ENCODE data around the gene NR6A1. TPM values are rescaled to one million over a fixed set of nuclear protein-coding genes. Genes with fewer than 3 reads are reported as not detected.
A peak's percentile ranks its signal among the peaks of the same experiment; 100 is the strongest.

The NR6A1 gene
- 1.2 TPM for total RNA-seq

GRCh38 chr9:124771021-124771866 is at the start of gene NR6A1:
NR6A1 (minus strand) TSS chr9:124771311.
- DNase-seq (ENCODE audit: extremely low spot score in 2 of 2), result no peak
- Histone ChIP-seq H3K4me3 (peak within 1 kb of the TSS; percentile 57 to 79), H3K27me3 (no peaks in the 10 kb centered on the region), H3K36me3 (no peaks in the 10 kb centered on the region), H3K9me3 (no peaks in the 10 kb centered on the region), H3K4me1 (peaks cover 26% of the 10 kb centered on the region), H3K27ac (peak within 1 kb of the TSS; percentile 73)
- peak; percentile 80 to 91 for TF ChIP-seq POLR2AphosphoS5 (IDR thresholded peaks at IDR 0.05; ENCODE audit: insufficient read depth in 1 of 2, low read depth in 1 of 2)
- no peak for TF ChIP-seq POLR2A (IDR thresholded peaks at IDR 0.05)
- peak in 2 of 3 experiments; percentile 8 to 24 for TF ChIP-seq CTCF (IDR thresholded peaks at IDR 0.05)
- intact Hi-C loops (cut with DNase I), result loop anchor here (5.0 to 10.0 kb wide), 2 partner anchors 66 to 374 kb away; partner anchors contain the start of gene SCAI

- H3K27me3 ChIP-seq, result no peaks in the 10 kb centered on the region
- H3K4me1 ChIP-seq, result peaks cover 30% of the 10 kb centered on the region
- no peaks in the 10 kb centered on the region for H3K36me3 ChIP-seq
- intact Hi-C loops (cut with DNase I), result no loop called here
- DNase-seq (ENCODE audit: extremely low spot score in 2 of 2), result no peak
- H3K4me3 ChIP-seq, result no peak overlapping the region
- no peaks in the 10 kb centered on the region for H3K9me3 ChIP-seq
- TF ChIP-seq POLR2AphosphoS5 (IDR thresholded peaks at IDR 0.05; ENCODE audit: insufficient read depth in 1 of 2, low read depth in 1 of 2), result peak in 1 of 2 donors; percentile 70
- no peak for TF ChIP-seq POLR2A (IDR thresholded peaks at IDR 0.05)
- peak overlapping the region; percentile 63 for H3K27ac ChIP-seq
Observed at GRCh38 chr9:124818431-124819281, 47.5 kb upstream of the NR6A1 start.

GRCh38 chr9:124815601-124816000 is 44.5 kb upstream of the NR6A1 start:
- H3K9me3 ChIP-seq, result no peaks in the 10 kb centered on the region
- H3K27me3 ChIP-seq, result no peaks in the 10 kb centered on the region
- H3K4me3 ChIP-seq, result no peak overlapping the region
- no peak for DNase-seq (ENCODE audit: extremely low spot score in 2 of 2)
- no peak overlapping the region for H3K27ac ChIP-seq
- TF ChIP-seq CTCF (IDR thresholded peaks at IDR 0.05) (no peak), POLR2A (IDR thresholded peaks at IDR 0.05) (no peak), POLR2AphosphoS5 (IDR thresholded peaks at IDR 0.05; ENCODE audit: insufficient read depth in 1 of 2, low read depth in 1 of 2) (no peak)
- intact Hi-C loops (cut with DNase I), result no loop called here
- no peaks in the 10 kb centered on the region for H3K36me3 ChIP-seq
- H3K4me1 ChIP-seq, result peaks cover 55% of the 10 kb centered on the region

GRCh38 chr9:124814164-124814535 is 43.0 kb upstream of the NR6A1 start:
- no peaks in the 10 kb centered on the region for H3K36me3 ChIP-seq
- H3K27ac ChIP-seq, result peak overlapping the region; percentile 75
- H3K9me3 ChIP-seq, result no peaks in the 10 kb centered on the region
- DNase-seq (ENCODE audit: extremely low spot score in 2 of 2), result no peak
- H3K27me3 ChIP-seq, result no peaks in the 10 kb centered on the region
- intact Hi-C loops (cut with DNase I), result no loop called here
- no peak overlapping the region for H3K4me3 ChIP-seq
- H3K4me1 ChIP-seq, result peaks cover 53% of the 10 kb centered on the region
- no peak for TF ChIP-seq CTCF (IDR thresholded peaks at IDR 0.05)
- TF ChIP-seq POLR2A (IDR thresholded peaks at IDR 0.05), result no peak
- no peak for TF ChIP-seq POLR2AphosphoS5 (IDR thresholded peaks at IDR 0.05; ENCODE audit: insufficient read depth in 1 of 2, low read depth in 1 of 2)

- Histone ChIP-seq H3K27me3 (no peaks in the 10 kb centered on the region), H3K4me1 (peaks cover 48% of the 10 kb centered on the region), H3K9me3 (no peaks in the 10 kb centered on the region), H3K4me3 (no peak overlapping the region), H3K27ac (peak overlapping the region; percentile 75), H3K36me3 (no peaks in the 10 kb centered on the region)
- intact Hi-C loops (cut with DNase I), result no loop called here
- DNase-seq (ENCODE audit: extremely low spot score in 2 of 2), result no peak
- no peak for TF ChIP-seq POLR2A (IDR thresholded peaks at IDR 0.05)
- no peak for TF ChIP-seq CTCF (IDR thresholded peaks at IDR 0.05)
- no peak for TF ChIP-seq POLR2AphosphoS5 (IDR thresholded peaks at IDR 0.05; ENCODE audit: insufficient read depth in 1 of 2, low read depth in 1 of 2)
Observed at GRCh38 chr9:124813501-124814163, 42.5 kb upstream of the NR6A1 start.
